ENCODE data around the gene SDK2. TPM values are rescaled to one million over a fixed set of nuclear protein-coding genes. Genes with fewer than 3 reads are reported as not detected.

The SDK2 gene
- total RNA-seq, 1 donor from 2014 or later = 31.2 TPM

DNA sequence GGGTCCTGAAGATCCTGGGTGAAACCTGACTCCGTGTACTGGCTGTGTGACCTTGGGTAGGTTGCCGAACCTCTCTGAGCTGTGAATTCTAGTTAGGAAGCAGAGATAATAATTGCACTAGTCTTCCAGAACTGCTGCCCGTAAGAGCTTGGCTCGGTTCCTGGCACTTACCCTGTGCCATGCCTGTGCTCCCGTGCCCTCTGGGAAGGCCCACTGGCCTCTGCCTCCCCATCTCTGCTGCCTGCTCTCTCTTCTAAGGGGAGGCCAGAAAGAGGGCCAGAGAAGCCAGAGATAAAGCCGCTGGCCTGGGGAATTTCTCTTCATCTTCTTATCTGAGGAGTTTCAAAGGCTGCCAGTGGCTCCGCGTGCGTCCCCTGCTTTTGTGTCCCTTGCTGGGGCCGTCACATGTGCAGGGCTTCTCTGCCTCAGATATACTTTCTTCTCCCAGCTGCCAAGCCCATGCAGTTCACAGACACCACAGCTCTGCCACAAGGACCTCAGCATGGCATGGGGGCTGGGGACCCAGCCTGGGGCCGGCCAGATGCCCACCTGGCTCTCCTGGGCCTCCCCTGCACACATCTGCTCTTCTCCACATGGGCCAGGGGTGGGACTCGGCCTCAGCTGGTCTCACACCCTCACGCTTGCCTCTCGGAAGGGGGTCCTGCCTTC, 145.2 kb downstream of the SDK2 start:
- no peaks in the 10 kb centered on the region for H3K9me3 Mint-ChIP-seq

DNA sequence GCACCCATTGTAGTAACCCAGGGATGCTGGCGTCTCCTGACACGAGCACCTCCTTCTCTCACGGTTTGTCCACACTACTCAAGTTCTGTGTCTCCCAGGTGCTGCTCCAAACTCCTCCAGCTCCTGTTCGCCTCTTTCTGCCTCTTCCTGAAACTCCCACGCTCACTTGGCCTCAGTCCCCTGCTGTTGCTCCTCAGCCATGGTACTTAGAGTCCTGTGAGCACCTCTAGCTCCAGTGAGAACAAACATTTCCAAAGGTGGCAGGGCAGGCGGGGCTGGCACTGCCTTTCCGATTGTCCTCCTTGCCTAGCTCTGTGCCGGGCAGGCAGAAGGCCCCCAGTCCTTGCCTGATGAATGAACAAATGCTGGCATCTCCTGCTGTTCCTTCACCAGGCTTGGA, 146.1 kb downstream of the SDK2 start:
- H3K36me3 Mint-ChIP-seq (ENCODE audit: low read depth) = peaks cover 2% of the 10 kb centered on the region
- no peak overlapping the region for H3K27ac Mint-ChIP-seq (ENCODE audit: unreplicated experiment)
- H3K4me1 Mint-ChIP-seq = peaks cover 26% of the 10 kb centered on the region
- DNase-seq (ENCODE audit: low read depth, low spot score) = no peak
- H3K27me3 Mint-ChIP-seq (ENCODE audit: low read depth) = no peaks in the 10 kb centered on the region
- H3K4me3 Mint-ChIP-seq = no peak overlapping the region
- TF ChIP-seq, protein P1, sequence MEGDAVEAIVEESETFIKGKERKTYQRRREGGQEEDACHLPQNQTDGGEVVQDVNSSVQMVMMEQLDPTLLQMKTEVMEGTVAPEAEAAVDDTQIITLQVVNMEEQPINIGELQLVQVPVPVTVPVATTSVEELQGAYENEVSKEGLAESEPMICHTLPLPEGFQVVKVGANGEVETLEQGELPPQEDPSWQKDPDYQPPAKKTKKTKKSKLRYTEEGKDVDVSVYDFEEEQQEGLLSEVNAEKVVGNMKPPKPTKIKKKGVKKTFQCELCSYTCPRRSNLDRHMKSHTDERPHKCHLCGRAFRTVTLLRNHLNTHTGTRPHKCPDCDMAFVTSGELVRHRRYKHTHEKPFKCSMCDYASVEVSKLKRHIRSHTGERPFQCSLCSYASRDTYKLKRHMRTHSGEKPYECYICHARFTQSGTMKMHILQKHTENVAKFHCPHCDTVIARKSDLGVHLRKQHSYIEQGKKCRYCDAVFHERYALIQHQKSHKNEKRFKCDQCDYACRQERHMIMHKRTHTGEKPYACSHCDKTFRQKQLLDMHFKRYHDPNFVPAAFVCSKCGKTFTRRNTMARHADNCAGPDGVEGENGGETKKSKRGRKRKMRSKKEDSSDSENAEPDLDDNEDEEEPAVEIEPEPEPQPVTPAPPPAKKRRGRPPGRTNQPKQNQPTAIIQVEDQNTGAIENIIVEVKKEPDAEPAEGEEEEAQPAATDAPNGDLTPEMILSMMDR (conservative IDR thresholded peaks at IDR 0.05) = no peak
- H3K9me3 Mint-ChIP-seq = no peaks in the 10 kb centered on the region

More for the DNA sequence above, 145.2 kb downstream of the SDK2 start:
- no peak overlapping the region for H3K4me3 Mint-ChIP-seq
- no peak overlapping the region for H3K27ac Mint-ChIP-seq (ENCODE audit: unreplicated experiment)
- no peak for DNase-seq (ENCODE audit: low read depth, low spot score)
- peaks cover 22% of the 10 kb centered on the region for H3K4me1 Mint-ChIP-seq
- no peaks in the 10 kb centered on the region for H3K27me3 Mint-ChIP-seq (ENCODE audit: low read depth)
- H3K36me3 Mint-ChIP-seq (ENCODE audit: low read depth) = peaks cover 5% of the 10 kb centered on the region
- TF ChIP-seq, protein P1 (conservative IDR thresholded peaks at IDR 0.05) = no peak

DNA sequence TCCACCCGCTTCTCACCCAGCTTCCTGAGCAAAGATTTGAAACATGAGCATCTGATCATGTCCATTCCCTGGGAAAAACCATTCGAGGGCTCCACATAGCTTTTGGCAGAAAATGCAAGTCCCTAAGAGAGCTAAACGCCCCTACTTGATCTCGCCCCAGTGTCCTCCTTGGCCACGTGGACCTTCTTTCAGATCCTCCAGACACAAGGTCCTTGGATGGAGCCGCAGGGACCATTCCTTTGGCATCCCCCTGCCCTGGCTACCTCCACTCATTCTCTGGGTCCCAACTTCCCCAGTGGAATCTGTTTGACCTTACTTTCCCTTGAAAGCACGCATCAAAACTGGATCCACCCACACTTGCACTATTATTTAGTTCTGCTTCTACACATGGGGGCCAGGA, 146.5 kb downstream of the SDK2 start:
- Mint-ChIP-seq H3K27ac (ENCODE audit: unreplicated experiment) (no peak overlapping the region), H3K27me3 (ENCODE audit: low read depth) (no peaks in the 10 kb centered on the region), H3K36me3 (ENCODE audit: low read depth) (peaks cover 2% of the 10 kb centered on the region), H3K9me3 (no peaks in the 10 kb centered on the region), H3K4me1 (peaks cover 28% of the 10 kb centered on the region), H3K4me3 (no peak overlapping the region)
- TF ChIP-seq, protein P1 (conservative IDR thresholded peaks at IDR 0.05) = no peak
- DNase-seq (ENCODE audit: low read depth, low spot score) = no peak

DNA sequence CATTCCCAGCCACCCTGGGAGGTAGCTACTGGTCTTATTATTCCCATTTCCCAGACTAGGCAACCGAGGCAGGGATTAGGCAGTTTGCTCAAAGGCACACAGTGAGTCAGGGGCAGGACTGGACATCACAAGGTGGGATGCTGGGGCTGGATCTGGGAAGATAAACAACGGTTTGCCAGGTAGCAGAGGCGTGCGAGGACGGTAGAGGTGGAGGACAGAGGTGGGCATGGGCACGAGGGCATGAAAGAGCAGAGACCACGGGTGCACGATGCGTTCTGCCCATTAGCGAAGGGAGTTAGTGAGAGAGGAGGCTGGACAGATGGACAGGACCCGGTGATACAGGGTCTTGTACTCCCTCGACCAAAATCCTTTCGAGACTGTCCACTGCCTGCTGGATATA, 148.0 kb downstream of the SDK2 start:
- no peaks in the 10 kb centered on the region for H3K27me3 Mint-ChIP-seq (ENCODE audit: low read depth)
- TF ChIP-seq, protein P1 (conservative IDR thresholded peaks at IDR 0.05) = no peak
- H3K27ac Mint-ChIP-seq (ENCODE audit: unreplicated experiment) = no peak overlapping the region
- H3K4me1 Mint-ChIP-seq = peaks cover 33% of the 10 kb centered on the region
- H3K9me3 Mint-ChIP-seq = no peaks in the 10 kb centered on the region
- H3K4me3 Mint-ChIP-seq = no peak overlapping the region
- no peaks in the 10 kb centered on the region for H3K36me3 Mint-ChIP-seq (ENCODE audit: low read depth)
- DNase-seq (ENCODE audit: low read depth, low spot score) = no peak

DNA sequence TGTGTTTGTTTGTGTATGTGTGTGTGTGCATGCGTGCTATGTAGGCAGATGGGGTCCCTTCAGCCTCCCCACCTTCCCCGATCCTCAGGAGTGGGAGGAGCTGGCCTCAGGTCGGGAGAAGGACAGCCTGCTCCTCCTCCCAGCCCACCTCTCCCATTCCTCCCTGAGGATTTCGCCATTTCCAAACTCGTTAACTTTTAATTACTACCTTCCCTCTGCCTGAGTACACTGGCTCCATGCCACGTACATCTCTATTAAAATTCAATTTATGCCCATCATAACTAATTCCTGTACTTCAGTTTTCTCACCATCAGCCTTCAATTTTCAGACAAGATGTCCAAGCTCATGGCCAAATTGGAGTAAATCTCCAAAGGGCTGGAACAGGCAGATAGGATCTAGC, 148.6 kb downstream of the SDK2 start:
- Mint-ChIP-seq H3K27me3 (ENCODE audit: low read depth) (no peaks in the 10 kb centered on the region), H3K4me3 (no peak overlapping the region), H3K4me1 (peaks cover 33% of the 10 kb centered on the region)

More for the DNA sequence above, 148.6 kb downstream of the SDK2 start:
- H3K27ac Mint-ChIP-seq (ENCODE audit: unreplicated experiment) = no peak overlapping the region
- no peaks in the 10 kb centered on the region for H3K9me3 Mint-ChIP-seq
- no peaks in the 10 kb centered on the region for H3K36me3 Mint-ChIP-seq (ENCODE audit: low read depth)
- DNase-seq (ENCODE audit: low read depth, low spot score) = no peak
- TF ChIP-seq, protein P1 (conservative IDR thresholded peaks at IDR 0.05) = no peak
